Measurements from ENCODE around the gene TMPO.

Gene TMPO

GRCh38 chr12:98515287-98516110, at the start of gene TMPO:
TMPO (plus strand) TSS chr12:98515590; CDS start chr12:98515868, 278 bp downstream.
- TF ChIP-seq CTCF (IDR thresholded peaks at IDR 0.05): no peak
- Histone ChIP-seq H3K4me3 (peak within 1 kb of the TSS; percentile 94), H3K27ac (peak within 1 kb of the TSS; percentile 93 to 95)
- DNase-seq (ENCODE audit: low spot score): peak; percentile 94

DNA sequence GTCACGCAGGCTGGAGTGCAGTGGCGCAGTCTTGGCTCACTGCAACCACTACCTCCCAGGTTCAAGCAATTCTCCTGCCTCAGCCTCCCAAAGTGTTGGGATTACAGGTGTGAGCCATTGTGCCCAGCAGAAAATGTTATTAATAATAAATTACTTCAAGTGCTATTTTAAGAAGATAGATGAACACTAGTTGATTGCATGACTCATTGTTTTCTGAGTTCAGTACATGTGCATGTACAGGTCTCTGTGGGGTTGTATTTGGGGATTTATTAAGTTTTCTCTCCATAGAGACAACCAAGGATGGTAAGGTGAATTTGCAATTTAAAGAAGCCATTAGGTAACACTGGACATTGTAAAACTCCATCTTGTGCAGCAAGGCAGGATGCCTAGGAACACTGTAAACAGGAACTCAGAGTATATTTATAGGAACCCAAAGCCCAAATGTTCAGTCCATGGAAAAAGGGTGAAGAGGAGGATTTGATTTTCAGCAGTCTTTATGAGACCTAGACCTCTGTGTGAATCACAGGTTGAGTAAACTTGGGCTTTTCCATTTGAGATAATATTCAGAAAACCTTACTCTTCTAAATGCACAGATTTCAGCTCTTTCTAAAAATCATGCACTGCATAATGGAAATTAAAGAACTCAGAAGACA, 49.3 kb upstream of the TMPO start:
- no peak for TF ChIP-seq CTCF (IDR thresholded peaks at IDR 0.05)
- no peak overlapping the region for H3K4me3 ChIP-seq
- DNase-seq (ENCODE audit: low spot score): no peak
- no peak overlapping the region for H3K27ac ChIP-seq

DNA sequence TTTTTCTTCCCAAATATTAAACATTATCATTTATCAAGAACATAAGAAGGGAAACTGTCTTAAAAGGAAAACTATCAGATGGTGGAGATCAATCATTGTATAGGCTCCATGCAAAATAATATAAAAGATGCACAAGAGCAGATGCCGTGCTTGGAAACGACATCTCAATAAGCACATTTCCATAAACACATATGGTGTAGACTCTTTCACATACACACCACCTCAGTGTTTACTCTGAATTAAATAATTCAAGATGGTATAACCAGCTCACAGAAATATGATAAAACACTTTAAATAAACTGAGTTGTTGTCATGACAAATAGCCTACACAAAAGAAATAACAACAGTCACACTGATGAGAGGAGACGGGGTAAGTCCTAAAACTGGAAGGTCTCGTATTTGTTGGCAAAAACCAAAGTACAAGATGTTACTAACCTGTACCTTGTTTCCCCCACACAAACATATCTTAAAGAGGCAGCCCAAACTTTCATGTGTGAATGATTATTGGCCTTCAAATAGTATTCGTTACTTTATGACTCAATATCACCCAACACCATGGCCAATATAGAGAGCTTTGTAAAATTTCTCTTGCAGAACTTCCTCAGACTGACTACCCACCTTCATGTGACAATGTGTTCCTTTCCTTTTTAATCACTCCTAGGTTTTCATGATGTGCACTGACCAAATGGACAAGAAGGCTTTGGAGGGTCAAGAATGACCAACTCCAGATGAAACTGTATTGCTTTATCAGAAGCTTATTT, 48.6 kb upstream of the TMPO start:
- no peak for DNase-seq (ENCODE audit: low spot score)
- H3K27ac ChIP-seq: no peak overlapping the region
- no peak overlapping the region for H3K4me3 ChIP-seq
- TF ChIP-seq CTCF (IDR thresholded peaks at IDR 0.05): no peak

DNA sequence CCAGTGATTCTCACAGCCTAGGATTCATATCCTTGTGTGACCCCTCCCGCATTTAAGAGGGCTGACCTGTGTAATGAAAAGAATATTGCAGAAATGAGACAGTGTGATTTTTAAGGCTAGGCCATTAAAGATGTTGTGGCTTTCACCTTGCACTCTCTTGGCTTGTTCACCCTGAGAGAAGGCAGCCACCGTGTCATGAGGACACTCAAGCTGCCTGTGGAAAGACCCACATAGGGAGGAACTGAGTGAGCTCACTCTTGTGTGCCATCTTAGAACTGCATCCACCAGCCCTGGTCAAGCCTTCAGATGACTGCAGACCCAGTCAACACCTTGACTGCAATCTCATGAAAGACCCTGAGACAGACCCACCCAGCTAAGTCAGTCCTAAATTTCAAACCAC, 46.3 kb upstream of the TMPO start:
- TF ChIP-seq CTCF (IDR thresholded peaks at IDR 0.05): no peak
- no peak overlapping the region for H3K4me3 ChIP-seq
- H3K27ac ChIP-seq: no peak overlapping the region
- DNase-seq (ENCODE audit: low spot score): peak; percentile 19

GRCh38 chr12:98470469-98471082, 44.8 kb upstream of the TMPO start:
- DNase-seq (ENCODE audit: low spot score): peak; percentile 26
- no peak overlapping the region for H3K4me3 ChIP-seq
- H3K27ac ChIP-seq: no peak overlapping the region
- TF ChIP-seq CTCF (IDR thresholded peaks at IDR 0.05): no peak

- Histone ChIP-seq H3K4me3 (no peak overlapping the region), H3K27ac (no peak overlapping the region)
- peak; percentile 24 for DNase-seq (ENCODE audit: low spot score)
- TF ChIP-seq CTCF (IDR thresholded peaks at IDR 0.05): no peak
These were observed 44.3 kb upstream of the TMPO start for GRCh38 chr12:98471085-98471484.
